H1 (cell line): ENCODE results near the gene RNASE7.

Experiments
- BRCA1 ChIP-seq: IDR thresholded peaks from 2 replicates; pipeline ENCODE4 v1.6.1; 2012; ENCODE audit warnings: low read depth, low read length, improper control_type of control experiment
- CHD1 ChIP-seq: IDR thresholded peaks from 2 replicates; pipeline ENCODE4 v1.6.1; 2012; ENCODE audit warnings: low read depth, low read length, improper control_type of control experiment
- CTCF ChIP-seq, 3 experiments: IDR thresholded peaks; 1 replicate in 2 of 3; 2 replicates in 1 of 3; pipeline versions ENCODE4 v1.5.1 to v1.6.1; 2011; ENCODE audit warnings: low read length in 3 of 3, mild to moderate bottlenecking in 3 of 3, inconsistent platforms in 2 of 3, low read depth in 1 of 3, moderate library complexity in 1 of 3; ENCODE audit not compliant: insufficient read depth in 1 of 3; ENCODE audit errors: control extremely low read depth in 1 of 3
- EGR1 ChIP-seq: IDR thresholded peaks from 2 replicates; pipeline ENCODE4 v1.6.1; 2011; ENCODE audit warnings: low read depth, low read length, borderline replicate concordance
- EP300 ChIP-seq, 2 experiments: IDR thresholded peaks; 1 replicate in 1 of 2; 2 replicates in 1 of 2; pipeline ENCODE4 v1.6.1; 2011 to 2012; ENCODE audit warnings: low read depth in 2 of 2, low read length in 2 of 2, mild to moderate bottlenecking in 2 of 2, borderline replicate concordance in 1 of 2, inconsistent platforms in 1 of 2, moderate library complexity in 1 of 2
- EZH2 ChIP-seq: fragments of 200-600 bp; sonication (generic); IDR thresholded peaks from 2 replicates; pipeline ENCODE4 v1.7.1; 2012; ENCODE audit warnings: low read depth, mild to moderate bottlenecking, moderate library complexity, low read length, inconsistent platforms; ENCODE audit not compliant: severe bottlenecking
- FOSL1 ChIP-seq: IDR thresholded peaks from 2 replicates; pipeline ENCODE4 v1.6.1; 2011; ENCODE audit warnings: mild to moderate bottlenecking, low read depth, low read length, moderate library complexity; ENCODE audit not compliant: insufficient read depth
- KDM1A ChIP-seq: fragments of 200-600, 300-600 bp; sonication (generic); IDR thresholded peaks from 2 replicates; pipeline ENCODE4 v1.7.1; 2016; ENCODE audit warnings: mild to moderate bottlenecking, low read length, borderline replicate concordance
- NRF1 ChIP-seq: IDR thresholded peaks from 2 replicates; pipeline ENCODE4 v1.6.1; 2011; ENCODE audit warnings: mild to moderate bottlenecking, low read depth, low read length, improper control_type of control experiment
- POLR2A ChIP-seq, 2 experiments: IDR thresholded peaks; 1 replicate in 1 of 2; 2 replicates in 1 of 2; pipeline ENCODE4 v1.6.1; 2011; ENCODE audit warnings: low read depth in 2 of 2, low read length in 2 of 2, mild to moderate bottlenecking in 2 of 2; ENCODE audit errors: control extremely low read depth in 1 of 2
- POLR2AphosphoS5 ChIP-seq: IDR thresholded peaks from 2 replicates; pipeline ENCODE4 v1.6.1; 2011; ENCODE audit warnings: low read depth, low read length
- RAD21 ChIP-seq, 2 experiments: IDR thresholded peaks in 1 of 2; conservative IDR thresholded peaks in 1 of 2; 2 replicates each; pipeline ENCODE4 v1.6.1; 2011; ENCODE audit warnings: low read depth in 2 of 2, low read length in 2 of 2, improper control_type of control experiment in 1 of 2, inconsistent platforms in 1 of 2, mild to moderate bottlenecking in 1 of 2, moderate library complexity in 1 of 2
- RXRA ChIP-seq: IDR thresholded peaks from 2 replicates; pipeline ENCODE4 v1.6.1; 2011; ENCODE audit warnings: low read depth, mild to moderate bottlenecking, low read length, moderate library complexity; ENCODE audit not compliant: insufficient read depth
- SIN3A ChIP-seq, 2 experiments: IDR thresholded peaks in 1 of 2; conservative IDR thresholded peaks in 1 of 2; 2 replicates each; pipeline ENCODE4 v1.6.1; 2011 to 2012; ENCODE audit warnings: low read length in 2 of 2, improper control_type of control experiment in 1 of 2, low read depth in 1 of 2, mild to moderate bottlenecking in 1 of 2

- TF ChIP-seq CHD1 (no peak), POLR2A (IDR thresholded peaks at IDR 0.05; ENCODE audit: control extremely low read depth in 1 of 2, low read depth in 2 of 2, low read length in 2 of 2) (no peak), CTCF (IDR thresholded peaks at IDR 0.05; ENCODE audit: control extremely low read depth in 1 of 3, insufficient read depth in 1 of 3, low read depth in 1 of 3, low read length in 3 of 3) (no peak), KDM1A (no peak), EZH2 (no peak), RAD21 (IDR thresholded peaks at IDR 0.05 in 1 of 2, conservative IDR thresholded peaks at IDR 0.05 in 1 of 2; ENCODE audit: low read depth in 2 of 2, low read length in 2 of 2) (no peak), POLR2AphosphoS5 (no peak), SIN3A (conservative IDR thresholded peaks at IDR 0.05 in 1 of 2, IDR thresholded peaks at IDR 0.05 in 1 of 2; ENCODE audit: low read depth in 1 of 2, low read length in 2 of 2) (no peak), FOSL1 (no peak), RXRA (no peak), BRCA1 (no peak), EP300 (IDR thresholded peaks at IDR 0.05; ENCODE audit: borderline replicate concordance in 1 of 2, low read depth in 2 of 2, low read length in 2 of 2) (no peak), EGR1 (no peak), NRF1 (no peak)
These were observed 5.4 kb upstream of the RNASE7 start for GRCh38 chr14:21036751-21037150.
